HEK293 (cell line): Measurements from ENCODE around the gene PRRC2C.

Experiments used
- CTCF ChIA-PET: fragments of 350-600 bp; formaldehyde crosslinking; extraction: SDS; loops from one replicate; lab custom pipeline; 2021; ENCODE audit warnings: antibody characterized with exemption; lab: Yijun Ruan, JAX
- POLR2A ChIA-PET: fragments of 300-600 bp; formaldehyde crosslinking; extraction: SDS; loops from one replicate; lab custom pipeline; 2020; ENCODE audit warnings: antibody characterized with exemption, inconsistent platforms; lab: Yijun Ruan, JAX
- H3K27ac ChIP-seq: fragments of 200-500 bp; sonication (Bioruptor generic); 2 replicates; pipeline ENCODE4 v1.5.1; 2014; ENCODE audit warnings: low read depth, low read length, control low read depth, inconsistent platforms; ENCODE audit errors: extremely low read depth
- H3K36me3 ChIP-seq, 2 experiments: fragments of 200-500 bp in 1 of 2; sonication (Bioruptor generic) in 1 of 2; 1 replicate in 1 of 2; 2 replicates in 1 of 2; pipeline ENCODE4 v1.5.1; 2014 to 2017; ENCODE audit warnings: inconsistent platforms in 2 of 2, low read length in 2 of 2; ENCODE audit not compliant: control insufficient read depth in 2 of 2, insufficient read depth in 1 of 2
- H3K4me1 ChIP-seq: fragments of 200-500 bp; sonication (Bioruptor generic); 2 replicates; pipeline ENCODE4 v1.5.1; 2014; ENCODE audit warnings: mild to moderate bottlenecking, low read length, inconsistent platforms; ENCODE audit not compliant: control insufficient read depth, insufficient read depth
- H3K4me3 ChIP-seq: 2 replicates; pipeline ENCODE4 v1.5.1; 2011; ENCODE audit warnings: low read depth, mild to moderate bottlenecking, control low read depth, low read length, moderate library complexity
- H3K9me3 ChIP-seq: fragments of 200-500 bp; sonication (Bioruptor generic); 2 replicates; pipeline ENCODE4 v1.5.1; 2014; ENCODE audit warnings: low read depth, low read length, inconsistent platforms; ENCODE audit not compliant: control insufficient read depth, insufficient read depth
- INSM2 ChIP-seq: fragments of 450-650 bp; formaldehyde crosslinking; IDR thresholded peaks from 2 replicates; pipeline ENCODE4 v1.5.1; 2016; ENCODE audit warnings: missing biosample characterization, missing genetic modification characterization
- MZF1 ChIP-seq: fragments of 450-650 bp; formaldehyde crosslinking; IDR thresholded peaks from 2 replicates; pipeline ENCODE4 v1.5.1; 2017; ENCODE audit warnings: missing biosample characterization, missing genetic modification characterization, borderline replicate concordance
- OSR2 ChIP-seq: fragments of 450-650 bp; formaldehyde crosslinking; IDR thresholded peaks from 2 replicates; pipeline ENCODE4 v1.5.1; 2016; ENCODE audit warnings: missing biosample characterization, missing genetic modification characterization
- PRDM1 ChIP-seq: fragments of 450-650 bp; formaldehyde crosslinking; IDR thresholded peaks from 2 replicates; pipeline ENCODE4; 2016; ENCODE audit warnings: missing biosample characterization, missing genetic modification characterization
- SP3 ChIP-seq: fragments of 450-650 bp; formaldehyde crosslinking; IDR thresholded peaks from 2 replicates; pipeline ENCODE4 v1.5.1; 2016; ENCODE audit warnings: missing biosample characterization, missing genetic modification characterization
- WT1 ChIP-seq: fragments of 450-650 bp; formaldehyde crosslinking; IDR thresholded peaks from 2 replicates; pipeline ENCODE4 v1.5.1; 2016; ENCODE audit warnings: missing biosample characterization, missing genetic modification characterization
- ZBTB1 ChIP-seq: fragments of 450-650 bp; formaldehyde crosslinking; IDR thresholded peaks from 2 replicates; pipeline ENCODE4 v1.5.1; 2016; ENCODE audit warnings: missing biosample characterization, missing genetic modification characterization
- ZBTB20 ChIP-seq: fragments of 450-650 bp; formaldehyde crosslinking; IDR thresholded peaks from 2 replicates; pipeline ENCODE4 v1.5.1; 2016; ENCODE audit warnings: missing biosample characterization, missing genetic modification characterization
- ZNF132 ChIP-seq: fragments of 450-650 bp; formaldehyde crosslinking; IDR thresholded peaks from 2 replicates; pipeline ENCODE4 v1.5.1; 2017; ENCODE audit warnings: missing biosample characterization, missing genetic modification characterization, borderline replicate concordance
- ZNF202 ChIP-seq: fragments of 450-650 bp; formaldehyde crosslinking; IDR thresholded peaks from 2 replicates; pipeline ENCODE4 v1.5.1; 2016; ENCODE audit warnings: missing biosample characterization, missing genetic modification characterization, borderline replicate concordance
- ZNF354C ChIP-seq: fragments of 450-650 bp; formaldehyde crosslinking; IDR thresholded peaks from 2 replicates; pipeline ENCODE4 v1.5.1; 2016; ENCODE audit warnings: missing biosample characterization, missing genetic modification characterization, low read depth, borderline replicate concordance
- ZNF658 ChIP-seq: fragments of 450-650 bp; formaldehyde crosslinking; IDR thresholded peaks from 2 replicates; pipeline ENCODE4; 2016; ENCODE audit warnings: missing biosample characterization, missing genetic modification characterization
- ZNF670 ChIP-seq: fragments of 450-650 bp; formaldehyde crosslinking; IDR thresholded peaks from 2 replicates; pipeline ENCODE4 v1.5.1; 2016; ENCODE audit warnings: missing biosample characterization, missing genetic modification characterization, low read depth
- ZNF792 ChIP-seq: fragments of 450-650 bp; formaldehyde crosslinking; IDR thresholded peaks from 2 replicates; pipeline ENCODE4 v1.5.1; 2016; ENCODE audit warnings: missing biosample characterization, missing genetic modification characterization
- ZNF830 ChIP-seq: fragments of 450-650 bp; IDR thresholded peaks from 2 replicates; pipeline ENCODE4 v1.5.0; 2018; ENCODE audit warnings: missing biosample characterization, missing genetic modification characterization, low read depth, mild to moderate bottlenecking, moderate library complexity
- ZSCAN18 ChIP-seq: fragments of 450-650 bp; formaldehyde crosslinking; IDR thresholded peaks from 2 replicates; pipeline ENCODE4 v1.5.1; 2016; ENCODE audit warnings: missing biosample characterization, missing genetic modification characterization
- TF ChIP-seq, protein P1 (sequence below): fragments of 450-650 bp; formaldehyde crosslinking; IDR thresholded peaks from 2 replicates; pipeline ENCODE4 v1.5.1; 2017; ENCODE audit warnings: missing biosample characterization, missing genetic modification characterization
- TF ChIP-seq, protein P2 (sequence below): fragments of 450-650 bp; formaldehyde crosslinking; IDR thresholded peaks from 2 replicates; pipeline ENCODE4 v1.5.1; 2016; ENCODE audit warnings: missing biosample characterization, missing genetic modification characterization

PRRC2C gene

GRCh38 chr1:171477804-171478203 lies 7.5 kb upstream of the PRRC2C start (continued):
- TF ChIP-seq ZSCAN18 (tag by site-specific recombination) (no peak), ZNF830 (tag by site-specific recombination) (no peak), OSR2 (tag by site-specific recombination) (no peak), ZNF132 (tag by site-specific recombination) (no peak)

DNA sequence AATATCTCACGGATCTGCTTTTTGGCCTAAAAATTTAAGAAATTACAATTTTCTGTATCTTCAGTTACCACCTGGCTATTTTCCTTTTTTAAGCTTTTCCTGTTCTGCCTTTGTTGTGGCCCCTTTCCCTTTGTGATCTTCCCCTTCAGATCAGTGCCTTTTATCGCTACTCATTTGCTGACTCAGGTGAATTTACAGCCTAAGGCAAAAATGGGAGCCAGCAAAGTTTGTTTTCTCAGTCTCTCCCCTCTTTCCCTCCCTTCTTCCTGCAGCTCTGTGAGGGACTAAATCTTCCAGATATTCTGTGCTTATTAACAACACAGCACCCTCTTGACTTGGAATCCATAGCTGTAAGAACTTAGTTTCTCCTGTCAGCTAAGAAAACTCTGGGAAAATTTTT lies 5.3 kb upstream of the PRRC2C start:
- Histone ChIP-seq H3K4me1 (peaks cover 2% of the 10 kb centered on the region; the same call in 1 of the 2 replicates), H3K27ac (no peak overlapping the region), H3K36me3 (no peaks in the 10 kb centered on the region), H3K9me3 (no peaks in the 10 kb centered on the region), H3K4me3 (no peak overlapping the region)
- ChIA-PET POLR2A (interaction anchor here (0.7 kb wide), 1 partner anchor 35 kb away, joined by 3 read pairs; no protein-coding TSS in a partner anchor), CTCF (interaction anchor here (0.6 to 1.2 kb wide), 2 partner anchors 236 to 611 kb away, joined by 3 to 6 read pairs; no protein-coding TSS in a partner anchor)
- TF ChIP-seq PRDM1 (tag by site-specific recombination) (0 out of 2 replicates have a peak, but pooled peaks have one; percentile 29), WT1 (tag by site-specific recombination) (peak; percentile 87), ZNF202 (tag by site-specific recombination) (no peak)
- TF ChIP-seq, protein P1, sequence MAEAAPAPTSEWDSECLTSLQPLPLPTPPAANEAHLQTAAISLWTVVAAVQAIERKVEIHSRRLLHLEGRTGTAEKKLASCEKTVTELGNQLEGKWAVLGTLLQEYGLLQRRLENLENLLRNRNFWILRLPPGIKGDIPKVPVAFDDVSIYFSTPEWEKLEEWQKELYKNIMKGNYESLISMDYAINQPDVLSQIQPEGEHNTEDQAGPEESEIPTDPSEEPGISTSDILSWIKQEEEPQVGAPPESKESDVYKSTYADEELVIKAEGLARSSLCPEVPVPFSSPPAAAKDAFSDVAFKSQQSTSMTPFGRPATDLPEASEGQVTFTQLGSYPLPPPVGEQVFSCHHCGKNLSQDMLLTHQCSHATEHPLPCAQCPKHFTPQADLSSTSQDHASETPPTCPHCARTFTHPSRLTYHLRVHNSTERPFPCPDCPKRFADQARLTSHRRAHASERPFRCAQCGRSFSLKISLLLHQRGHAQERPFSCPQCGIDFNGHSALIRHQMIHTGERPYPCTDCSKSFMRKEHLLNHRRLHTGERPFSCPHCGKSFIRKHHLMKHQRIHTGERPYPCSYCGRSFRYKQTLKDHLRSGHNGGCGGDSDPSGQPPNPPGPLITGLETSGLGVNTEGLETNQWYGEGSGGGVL (tag by site-specific recombination), result peak; percentile 44

DNA sequence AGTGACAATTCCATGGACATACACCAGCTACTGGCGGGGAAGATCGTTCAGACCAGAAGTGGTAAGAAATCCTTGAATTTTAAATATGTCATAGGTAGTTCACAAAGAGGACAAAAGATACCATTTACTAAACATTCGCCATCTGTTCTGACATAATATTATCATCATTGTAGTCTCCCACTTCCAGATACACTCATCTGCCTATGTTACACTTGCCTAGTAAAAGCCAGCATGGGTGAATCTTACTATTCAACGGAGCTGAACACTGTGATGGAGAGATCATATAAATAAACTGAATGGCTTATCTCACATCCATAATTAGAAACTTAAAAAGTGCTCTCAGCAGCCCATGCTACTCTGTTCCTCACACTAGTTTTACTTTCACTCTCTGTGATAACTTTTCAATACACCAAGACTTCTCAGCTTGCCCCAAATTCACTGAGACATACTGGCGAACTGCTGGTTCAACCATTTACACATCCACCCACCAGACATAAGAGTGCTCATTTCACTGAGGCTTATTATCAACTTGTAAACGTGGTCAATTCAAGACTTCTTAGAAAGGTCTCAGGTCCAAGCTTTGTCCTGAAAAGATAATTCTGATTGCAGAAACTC lies 463 bp upstream of the PRRC2C start:
- H3K36me3 ChIP-seq, result no peaks in the 10 kb centered on the region; a peak in 1 of 3 replicates
- peak overlapping the region; percentile 51 for H3K4me3 ChIP-seq
- H3K4me1 ChIP-seq, result peaks cover 10% of the 10 kb centered on the region
- no peak for TF ChIP-seq ZNF658 (tag by site-specific recombination)
- peak; percentile 32; the same call in 1 of the 2 replicates for TF ChIP-seq PRDM1 (tag by site-specific recombination)
- H3K27ac ChIP-seq, result peak overlapping the region; percentile 94; the same call in 1 of the 2 replicates
- ChIA-PET POLR2A (interaction anchor here (1.0 to 1.6 kb wide), 2 partner anchors 8 to 17 kb away, joined by 4 to 9 read pairs; no protein-coding TSS in a partner anchor), CTCF (interaction anchor here (0.6 to 2.5 kb wide), 25 partner anchors 8 to 1064 kb away, joined by 3 to 14 read pairs (median 5); no protein-coding TSS in a partner anchor)
- H3K9me3 ChIP-seq, result no peaks in the 10 kb centered on the region

- peak overlapping the region; percentile 99 for H3K4me3 ChIP-seq
- H3K4me1 ChIP-seq, result peaks cover 8% of the 10 kb centered on the region
- H3K27ac ChIP-seq, result peak overlapping the region; percentile 94
- CTCF ChIA-PET, result interaction anchor here (0.8 to 2.5 kb wide), 10 partner anchors 7 to 241 kb away, joined by 3 to 14 read pairs (median 5); no protein-coding TSS in a partner anchor
- POLR2A ChIA-PET, result interaction anchor here (0.6 to 1.6 kb wide), 2 partner anchors 10 to 29 kb away, joined by 3 to 9 read pairs; no protein-coding TSS in a partner anchor
- no peaks in the 10 kb centered on the region for H3K9me3 ChIP-seq
- H3K36me3 ChIP-seq, result peaks cover under 1 to 8% of the 10 kb centered on the region in 2 experiments; a peak in 2 of 3 replicates
- TF ChIP-seq, protein P2, sequence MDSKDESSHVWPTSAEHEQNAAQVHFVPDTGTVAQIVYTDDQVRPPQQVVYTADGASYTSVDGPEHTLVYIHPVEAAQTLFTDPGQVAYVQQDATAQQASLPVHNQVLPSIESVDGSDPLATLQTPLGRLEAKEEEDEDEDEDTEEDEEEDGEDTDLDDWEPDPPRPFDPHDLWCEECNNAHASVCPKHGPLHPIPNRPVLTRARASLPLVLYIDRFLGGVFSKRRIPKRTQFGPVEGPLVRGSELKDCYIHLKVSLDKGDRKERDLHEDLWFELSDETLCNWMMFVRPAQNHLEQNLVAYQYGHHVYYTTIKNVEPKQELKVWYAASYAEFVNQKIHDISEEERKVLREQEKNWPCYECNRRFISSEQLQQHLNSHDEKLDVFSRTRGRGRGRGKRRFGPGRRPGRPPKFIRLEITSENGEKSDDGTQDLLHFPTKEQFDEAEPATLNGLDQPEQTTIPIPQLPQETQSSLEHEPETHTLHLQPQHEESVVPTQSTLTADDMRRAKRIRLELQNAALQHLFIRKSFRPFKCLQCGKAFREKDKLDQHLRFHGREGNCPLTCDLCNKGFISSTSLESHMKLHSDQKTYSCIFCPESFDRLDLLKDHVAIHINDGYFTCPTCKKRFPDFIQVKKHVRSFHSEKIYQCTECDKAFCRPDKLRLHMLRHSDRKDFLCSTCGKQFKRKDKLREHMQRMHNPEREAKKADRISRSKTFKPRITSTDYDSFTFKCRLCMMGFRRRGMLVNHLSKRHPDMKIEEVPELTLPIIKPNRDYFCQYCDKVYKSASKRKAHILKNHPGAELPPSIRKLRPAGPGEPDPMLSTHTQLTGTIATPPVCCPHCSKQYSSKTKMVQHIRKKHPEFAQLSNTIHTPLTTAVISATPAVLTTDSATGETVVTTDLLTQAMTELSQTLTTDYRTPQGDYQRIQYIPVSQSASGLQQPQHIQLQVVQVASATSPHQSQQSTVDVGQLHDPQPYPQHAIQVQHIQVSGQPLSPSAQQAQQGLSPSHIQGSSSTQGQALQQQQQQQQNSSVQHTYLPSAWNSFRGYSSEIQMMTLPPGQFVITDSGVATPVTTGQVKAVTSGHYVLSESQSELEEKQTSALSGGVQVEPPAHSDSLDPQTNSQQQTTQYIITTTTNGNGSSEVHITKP (tag by site-specific recombination), result peak; percentile 34; the same call in 1 of the 2 replicates
- no peak for TF ChIP-seq ZNF354C (tag by site-specific recombination)
- no peak for TF ChIP-seq INSM2 (tag by site-specific recombination)
- no peak for TF ChIP-seq ZBTB1
- TF ChIP-seq ZNF792, result no peak
- 0 out of 2 replicates have a peak, but pooled peaks have one; percentile 58 for TF ChIP-seq ZBTB20 (tag by site-specific recombination)
- no peak for TF ChIP-seq ZNF670 (tag by site-specific recombination)
- TF ChIP-seq SP3 (tag by site-specific recombination), result 0 out of 2 replicates have a peak, but pooled peaks have one; percentile 22
- peak; percentile 28; the same call in 1 of the 2 replicates for TF ChIP-seq MZF1
Observed at GRCh38 chr1:171486048-171486519, 754 bp downstream of the PRRC2C start.
